GM11168 (cell line): ENCODE data around the gene TRIM25.

Experiments used
- in situ Hi-C: fragments of 300-500 bp; cut with MboI; formaldehyde crosslinking; loops from one replicate; pipeline ENCODE4 v1.12.0; 2022; ENCODE audit warnings: low sequenced_read_pairs; ENCODE audit not compliant: unreplicated experiment

The TRIM25 gene

GRCh38 chr17:56879280-56879679 lies 34.6 kb downstream of the TRIM25 start:
- in situ Hi-C loops, result no loop called here

- in situ Hi-C loops, result no loop called here
Measured at GRCh38 chr17:56876766-56877179, 37.1 kb downstream of the TRIM25 start.

GRCh38 chr17:56870081-56870651 lies 43.7 kb downstream of the TRIM25 start:
- in situ Hi-C loops, result no loop called here

- in situ Hi-C loops, result no loop called here
Measured at GRCh38 chr17:56868716-56869115, 45.1 kb downstream of the TRIM25 start.

GRCh38 chr17:56867948-56868376 lies 45.9 kb downstream of the TRIM25 start:
- in situ Hi-C loops, result no loop called here

GRCh38 chr17:56866496-56866895 lies 47.4 kb downstream of the TRIM25 start:
- in situ Hi-C loops, result no loop called here

- in situ Hi-C loops, result no loop called here
Measured at GRCh38 chr17:56866076-56866475, 47.8 kb downstream of the TRIM25 start.

- in situ Hi-C loops, result no loop called here
Measured at GRCh38 chr17:56863974-56864373, 49.9 kb downstream of the TRIM25 start.

- in situ Hi-C loops, result no loop called here
Measured at GRCh38 chr17:56861899-56862298, 52.0 kb downstream of the TRIM25 start.

GRCh38 chr17:56851008-56851407 lies 62.8 kb downstream of the TRIM25 start:
- in situ Hi-C loops, result no loop called here

GRCh38 chr17:56850591-56850990 lies 63.3 kb downstream of the TRIM25 start:
- in situ Hi-C loops, result no loop called here

- in situ Hi-C loops, result no loop called here
Measured at GRCh38 chr17:56849131-56849530, 64.7 kb downstream of the TRIM25 start.

- in situ Hi-C loops, result no loop called here
Measured at GRCh38 chr17:56847106-56847505, 66.7 kb downstream of the TRIM25 start.

GRCh38 chr17:56845934-56846333 lies 67.9 kb downstream of the TRIM25 start:
- in situ Hi-C loops, result no loop called here

GRCh38 chr17:56842577-56842976 lies 71.3 kb downstream of the TRIM25 start:
- in situ Hi-C loops, result no loop called here

GRCh38 chr17:56838687-56839086 lies 75.2 kb downstream of the TRIM25 start:
- in situ Hi-C loops, result no loop called here
